NT2/D1 (cell line): ENCODE results near the gene TBL1XR1.

Experiments used
- DNase-seq: peaks from one replicate; pipeline ENCODE4 v3.0.0-alpha.2; 2011; ENCODE audit warnings: low read depth, low spot score
- H3K27me3 ChIP-seq: 2 replicates; pipeline ENCODE4 v1.6.0; 2011; ENCODE audit warnings: mild to moderate bottlenecking; ENCODE audit not compliant: insufficient read length, insufficient read depth
- H3K36me3 ChIP-seq: 2 replicates; pipeline ENCODE4 v1.6.1; 2011; ENCODE audit warnings: mild to moderate bottlenecking, low read length, mixed read lengths; ENCODE audit not compliant: insufficient read depth, insufficient read length
- H3K4me1 ChIP-seq: 2 replicates; pipeline ENCODE4 v1.5.1; 2011; ENCODE audit not compliant: insufficient read depth, insufficient read length
- H3K4me3 ChIP-seq: 2 replicates; pipeline ENCODE4 v1.5.1; 2011; ENCODE audit warnings: low read depth; ENCODE audit not compliant: insufficient read length
- H3K9ac ChIP-seq: 2 replicates; pipeline ENCODE4 v1.6.0; 2011; ENCODE audit warnings: low read depth; ENCODE audit not compliant: insufficient read length
- H3K9me3 ChIP-seq: 2 replicates; pipeline ENCODE4 v1.5.1; 2011; ENCODE audit warnings: mild to moderate bottlenecking, low read length; ENCODE audit not compliant: insufficient read depth
- SUZ12 ChIP-seq: IDR thresholded peaks from 2 replicates; pipeline ENCODE4 v1.6.1; 2011; ENCODE audit not compliant: insufficient read length, insufficient read depth; ENCODE audit errors: extremely low read depth
- YY1 ChIP-seq: IDR thresholded peaks from 2 replicates; pipeline ENCODE4 v1.6.1; 2011; ENCODE audit not compliant: insufficient read length, insufficient read depth
- ZNF274 ChIP-seq: IDR thresholded peaks from 2 replicates; pipeline ENCODE4 v1.6.1; 2011; ENCODE audit warnings: mild to moderate bottlenecking, low read depth, low read length

TBL1XR1 gene

GRCh38 chr3:177197041-177197726 lies at the start of gene TBL1XR1:
Gene TBL1XR1, minus strand, starts transcription at chr3:177197482. Its CDS starts 132,505 bp downstream, at chr3:177064977.
- TF ChIP-seq SUZ12: no peak
- no peak for TF ChIP-seq YY1
- TF ChIP-seq ZNF274: no peak
- H3K27me3 ChIP-seq: no peaks in the 10 kb centered on the region
- peak; percentile 81 for DNase-seq
- H3K36me3 ChIP-seq: peaks cover 9% of the 10 kb centered on the region
- H3K9me3 ChIP-seq: no peaks in the 10 kb centered on the region
- H3K4me1 ChIP-seq: no peaks in the 10 kb centered on the region
- peak within 1 kb of the TSS; percentile 78 for H3K4me3 ChIP-seq
- H3K9ac ChIP-seq: peak within 1 kb of the TSS; percentile 91

- Histone ChIP-seq H3K27me3 (no peaks in the 10 kb centered on the region), H3K36me3 (no peaks in the 10 kb centered on the region), H3K9ac (no peak overlapping the region), H3K4me1 (no peaks in the 10 kb centered on the region), H3K9me3 (no peaks in the 10 kb centered on the region), H3K4me3 (no peak overlapping the region)
- TF ChIP-seq SUZ12 (no peak), ZNF274 (no peak), YY1 (no peak)
- no peak for DNase-seq
These were observed 48.0 kb upstream of the TBL1XR1 start for GRCh38 chr3:177245250-177245649.

GRCh38 chr3:177244606-177245005 lies 47.3 kb upstream of the TBL1XR1 start:
- H3K9ac ChIP-seq: no peak overlapping the region
- H3K36me3 ChIP-seq: no peaks in the 10 kb centered on the region
- no peak for DNase-seq
- H3K27me3 ChIP-seq: no peaks in the 10 kb centered on the region
- no peaks in the 10 kb centered on the region for H3K9me3 ChIP-seq
- TF ChIP-seq YY1 (no peak), SUZ12 (no peak), ZNF274 (no peak)
- H3K4me3 ChIP-seq: no peak overlapping the region
- no peaks in the 10 kb centered on the region for H3K4me1 ChIP-seq

- TF ChIP-seq YY1: no peak
- no peaks in the 10 kb centered on the region for H3K27me3 ChIP-seq
- H3K4me1 ChIP-seq: no peaks in the 10 kb centered on the region
- H3K36me3 ChIP-seq: no peaks in the 10 kb centered on the region
- no peak for DNase-seq
- no peak overlapping the region for H3K9ac ChIP-seq
- no peak overlapping the region for H3K4me3 ChIP-seq
- H3K9me3 ChIP-seq: no peaks in the 10 kb centered on the region
These were observed 41.5 kb upstream of the TBL1XR1 start for GRCh38 chr3:177238686-177239216.

- no peak for DNase-seq
- Histone ChIP-seq H3K9me3 (no peaks in the 10 kb centered on the region), H3K4me3 (no peak overlapping the region), H3K36me3 (no peaks in the 10 kb centered on the region), H3K27me3 (no peaks in the 10 kb centered on the region), H3K4me1 (no peaks in the 10 kb centered on the region), H3K9ac (no peak overlapping the region)
- TF ChIP-seq ZNF274 (no peak), SUZ12 (no peak), YY1 (no peak)
These were observed 39.9 kb upstream of the TBL1XR1 start for GRCh38 chr3:177237206-177237605.

- no peak for DNase-seq
- TF ChIP-seq YY1 (no peak), SUZ12 (no peak), ZNF274 (no peak)
- no peaks in the 10 kb centered on the region for H3K9me3 ChIP-seq
These were observed 39.4 kb upstream of the TBL1XR1 start for GRCh38 chr3:177236704-177237103.

GRCh38 chr3:177234121-177234520 lies 36.8 kb upstream of the TBL1XR1 start:
- Histone ChIP-seq H3K27me3 (no peaks in the 10 kb centered on the region), H3K36me3 (no peaks in the 10 kb centered on the region), H3K4me1 (no peaks in the 10 kb centered on the region), H3K4me3 (no peak overlapping the region), H3K9me3 (peaks cover 9% of the 10 kb centered on the region), H3K9ac (no peak overlapping the region)
- TF ChIP-seq SUZ12 (no peak), YY1 (no peak), ZNF274 (no peak)
- DNase-seq: no peak

More at GRCh38 chr3:177236704-177237103, 39.4 kb upstream of the TBL1XR1 start:
- no peaks in the 10 kb centered on the region for H3K4me1 ChIP-seq
- H3K36me3 ChIP-seq: no peaks in the 10 kb centered on the region
- H3K9ac ChIP-seq: no peak overlapping the region
- no peaks in the 10 kb centered on the region for H3K27me3 ChIP-seq
- no peak overlapping the region for H3K4me3 ChIP-seq
